Measurements from ENCODE around the gene GLS2.
"Not testable (repeated sequence)": the region's sequence is repeated elsewhere in the genome, so short reads cannot be mapped to it uniquely, and the experiment has no call there.

Gene GLS2

DNA sequence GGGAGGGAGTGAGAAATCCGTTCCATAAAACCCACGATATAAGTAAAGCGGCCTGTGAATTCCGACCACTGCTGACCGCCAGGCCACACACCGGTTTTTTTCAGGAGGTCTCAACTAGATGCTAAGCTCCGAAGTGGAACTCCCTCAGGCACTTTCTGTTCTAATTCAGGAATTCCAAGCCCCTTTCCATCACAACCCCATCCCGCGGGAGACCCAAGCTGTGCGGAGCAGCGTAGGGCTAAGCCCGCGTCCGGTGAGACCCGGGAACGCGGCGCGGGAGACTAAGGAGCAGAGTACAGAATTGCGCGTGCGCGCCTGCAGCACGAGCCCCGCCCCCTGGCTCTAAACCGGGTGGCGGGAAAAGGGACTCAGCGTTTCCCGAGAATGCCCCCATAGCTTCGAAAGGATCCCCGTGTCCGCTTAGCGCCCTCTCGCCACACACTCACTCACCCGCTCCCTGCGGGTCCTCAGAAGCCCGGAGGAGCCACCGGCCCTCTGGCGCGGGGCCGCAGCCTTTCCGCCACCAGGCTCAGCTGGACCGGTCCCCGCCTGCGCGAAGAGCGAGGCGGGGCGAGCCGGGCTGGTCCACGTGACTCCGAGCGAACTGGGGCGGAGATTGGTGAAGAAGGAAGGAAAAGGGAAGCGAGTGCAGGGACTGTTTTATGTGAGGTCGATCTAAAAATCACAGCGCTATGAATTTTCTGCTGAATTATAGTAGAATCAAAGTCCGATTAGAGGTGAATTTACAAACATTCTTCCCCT is 38.9 kb downstream of the GLS2 start, which contains the start of gene TIMELESS:
TIMELESS (minus strand) TSS at position 567 of the 762 bp plus-strand sequence. CDS start 15,256 bp downstream, outside the sequence.
- in situ Hi-C loops (cut with MboI; ENCODE audit: low sequenced_read_pairs): no loop called here

DNA sequence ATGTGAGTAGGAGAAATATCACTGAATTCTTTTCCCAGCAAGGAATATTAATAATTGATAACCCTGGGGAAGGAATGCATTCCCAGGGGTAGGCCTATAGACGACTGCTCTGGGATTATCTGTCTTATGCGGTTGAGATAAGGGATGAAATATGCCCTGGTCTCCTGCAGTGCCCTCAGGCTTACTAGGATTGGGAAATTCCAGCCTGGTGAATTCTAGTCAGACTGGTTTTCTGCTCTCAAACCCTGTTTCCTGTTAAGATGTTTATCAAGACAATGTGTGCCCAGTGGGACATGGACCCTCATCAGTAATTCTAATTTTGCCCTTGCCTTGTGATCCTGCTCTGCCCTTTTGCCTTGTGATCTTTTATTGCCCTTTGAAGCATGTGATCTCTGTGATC is 44.8 kb downstream of the GLS2 start:
- in situ Hi-C loops (cut with MboI; ENCODE audit: low sequenced_read_pairs): not testable (repeated sequence)

GRCh38 chr12:56437430-56438176 is 50.4 kb downstream of the GLS2 start:
- in situ Hi-C loops (cut with MboI; ENCODE audit: low sequenced_read_pairs): no loop called here

DNA sequence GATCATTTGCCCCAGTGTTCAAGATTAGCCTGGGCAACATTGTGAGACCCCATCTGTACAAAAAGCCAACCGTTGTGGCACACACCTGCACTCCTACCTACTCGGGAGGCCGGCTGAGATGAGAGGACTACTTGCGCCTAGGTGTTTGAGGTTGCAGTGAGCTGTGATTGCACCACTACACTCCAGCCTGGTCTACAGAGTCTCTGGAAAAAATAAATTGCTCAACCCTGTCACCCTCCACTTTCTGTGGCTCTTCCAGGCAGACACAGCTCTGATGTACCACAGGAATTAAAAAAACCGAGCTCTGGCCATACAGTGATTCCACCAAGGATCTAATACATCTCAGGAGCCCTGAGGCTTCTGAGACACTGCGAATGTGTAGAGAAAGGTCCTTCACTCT is 53.1 kb downstream of the GLS2 start:
- in situ Hi-C loops (cut with MboI; ENCODE audit: low sequenced_read_pairs): no loop called here

DNA sequence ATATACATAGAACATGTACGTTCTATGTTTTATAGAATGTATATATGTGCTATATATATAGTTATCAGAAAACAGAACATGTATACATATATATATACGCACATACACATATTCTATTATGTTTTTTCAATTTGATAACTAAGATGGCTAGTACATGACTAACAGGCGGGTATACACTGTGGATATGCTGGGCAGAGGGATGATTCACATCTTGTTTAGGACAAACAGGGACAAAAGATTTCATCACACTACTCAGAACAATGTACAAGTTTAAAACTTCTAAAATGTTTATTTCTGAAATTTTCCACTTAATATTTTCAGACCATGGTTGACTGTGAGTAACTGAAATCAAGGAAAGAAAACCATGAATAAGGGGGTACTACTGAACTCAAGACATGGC is 56.1 kb downstream of the GLS2 start:
- in situ Hi-C loops (cut with MboI; ENCODE audit: low sequenced_read_pairs): no loop called here

DNA sequence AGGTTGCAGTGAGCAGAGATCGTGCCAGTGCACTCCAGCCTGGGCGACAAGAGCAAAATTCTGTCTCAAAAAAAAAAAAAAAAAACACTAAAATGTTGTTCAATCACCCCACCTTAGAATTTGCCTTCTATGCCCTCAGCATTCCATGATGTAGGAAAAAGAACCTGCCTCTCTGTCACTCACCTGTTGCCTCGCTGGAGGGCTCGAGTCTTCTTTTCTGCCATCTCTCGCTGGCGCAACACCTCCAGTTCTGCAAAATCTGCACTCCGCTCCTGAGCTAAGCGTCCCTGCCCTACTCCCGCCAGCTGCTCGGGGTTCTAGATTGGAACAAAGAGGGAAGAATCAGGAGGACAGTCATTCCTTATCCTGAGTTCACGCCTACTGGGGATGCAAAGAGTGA is 56.7 kb downstream of the GLS2 start:
- in situ Hi-C loops (cut with MboI; ENCODE audit: low sequenced_read_pairs): no loop called here

GRCh38 chr12:56425940-56426438 is 62.0 kb downstream of the GLS2 start:
- in situ Hi-C loops (cut with MboI; ENCODE audit: low sequenced_read_pairs): no loop called here

GRCh38 chr12:56425193-56425592 is 62.8 kb downstream of the GLS2 start:
- in situ Hi-C loops (cut with MboI; ENCODE audit: low sequenced_read_pairs): no loop called here

Data from HL-60/S4 treated with phorbol 12-myristate 13-acetate at 8.2 ng/mL for 4 days and 3 days (cell line).